ENCODE measurements around the gene KCNE1.

- no peak for TF ChIP-seq CTCF (conservative IDR thresholded peaks at IDR 0.05 in 1 of 2, IDR thresholded peaks at IDR 0.05 in 1 of 2; ENCODE audit: low read depth in 1 of 2, low read length in 2 of 2)
- TF ChIP-seq EZH2 (IDR thresholded peaks at IDR 0.05; ENCODE audit: low read length, missing control alignments): no peak
Measured at GRCh38 chr21:34540206-34540605, 28.2 kb upstream of the KCNE1 start.

Measured in fibroblast of lung (primary cell).